Middle frontal gyrus (tissue), 1 donor: ENCODE data around the gene UNC93B1.

Source experiments
- DNase-seq: peaks from one replicate; pipeline ENCODE4 v3.0.0-alpha.2; 2015; ENCODE audit warnings: low spot score; ENCODE audit errors: extremely low spot score

The UNC93B1 gene, protein sequence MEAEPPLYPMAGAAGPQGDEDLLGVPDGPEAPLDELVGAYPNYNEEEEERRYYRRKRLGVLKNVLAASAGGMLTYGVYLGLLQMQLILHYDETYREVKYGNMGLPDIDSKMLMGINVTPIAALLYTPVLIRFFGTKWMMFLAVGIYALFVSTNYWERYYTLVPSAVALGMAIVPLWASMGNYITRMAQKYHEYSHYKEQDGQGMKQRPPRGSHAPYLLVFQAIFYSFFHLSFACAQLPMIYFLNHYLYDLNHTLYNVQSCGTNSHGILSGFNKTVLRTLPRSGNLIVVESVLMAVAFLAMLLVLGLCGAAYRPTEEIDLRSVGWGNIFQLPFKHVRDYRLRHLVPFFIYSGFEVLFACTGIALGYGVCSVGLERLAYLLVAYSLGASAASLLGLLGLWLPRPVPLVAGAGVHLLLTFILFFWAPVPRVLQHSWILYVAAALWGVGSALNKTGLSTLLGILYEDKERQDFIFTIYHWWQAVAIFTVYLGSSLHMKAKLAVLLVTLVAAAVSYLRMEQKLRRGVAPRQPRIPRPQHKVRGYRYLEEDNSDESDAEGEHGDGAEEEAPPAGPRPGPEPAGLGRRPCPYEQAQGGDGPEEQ

DNA sequence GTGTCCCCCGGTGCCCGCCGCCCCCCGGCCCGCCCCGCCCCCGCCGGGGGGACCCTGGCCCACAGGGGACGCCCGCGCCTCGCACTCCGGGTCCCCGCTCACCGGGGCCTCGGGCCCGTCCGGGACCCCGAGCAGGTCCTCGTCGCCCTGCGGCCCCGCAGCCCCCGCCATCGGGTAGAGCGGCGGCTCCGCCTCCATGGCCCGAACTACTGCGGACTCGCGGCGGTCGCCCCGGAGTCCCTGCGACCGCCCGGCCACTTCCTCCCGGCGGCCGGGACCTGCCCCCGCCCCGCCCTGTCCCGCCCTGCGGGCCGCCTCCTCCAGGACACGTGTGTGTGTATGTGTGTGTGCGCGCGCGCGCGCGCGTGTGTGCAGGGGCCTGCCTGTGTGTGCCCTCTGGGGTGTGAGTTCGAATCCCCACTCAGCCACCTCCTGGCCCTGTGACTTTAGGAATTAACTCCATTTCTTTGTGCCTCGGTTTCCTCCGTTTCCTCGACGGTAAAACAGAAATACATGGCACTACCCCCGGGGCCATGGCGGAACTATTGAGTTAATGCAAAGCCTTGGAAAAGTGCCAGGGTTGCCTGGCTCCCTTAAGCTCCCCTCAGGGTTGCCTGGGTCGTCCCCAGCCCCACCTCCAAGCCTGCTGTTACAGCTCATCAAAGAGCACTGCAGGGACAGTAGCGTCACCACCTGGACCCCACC, at the start of gene UNC93B1:
Gene UNC93B1 (minus strand): TSS at position 252 of the 705 bp plus-strand sequence. CDS start 54 bp downstream, at position 198.
- DNase-seq: no peak

DNA sequence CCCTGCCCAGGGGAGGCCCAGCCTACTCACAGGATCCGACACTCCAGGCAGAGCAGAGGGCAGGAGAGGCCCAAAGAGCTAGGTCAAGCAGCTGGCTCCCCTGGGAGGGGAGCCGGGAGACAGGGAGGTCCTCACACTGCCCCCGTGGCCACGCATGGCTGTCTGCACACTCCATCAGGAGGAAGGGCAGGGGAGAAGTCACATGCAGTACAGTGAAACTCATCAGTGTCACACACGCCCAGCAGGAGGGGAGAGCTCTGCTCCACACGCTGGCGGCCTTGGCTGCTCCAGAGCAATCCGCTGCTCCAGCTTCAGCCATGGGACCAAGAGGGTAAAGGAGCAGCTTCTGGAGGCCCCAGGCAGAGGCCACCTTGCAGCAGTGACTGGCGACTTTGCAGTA, 49.2 kb upstream of the UNC93B1 start:
- DNase-seq: no peak

DNA sequence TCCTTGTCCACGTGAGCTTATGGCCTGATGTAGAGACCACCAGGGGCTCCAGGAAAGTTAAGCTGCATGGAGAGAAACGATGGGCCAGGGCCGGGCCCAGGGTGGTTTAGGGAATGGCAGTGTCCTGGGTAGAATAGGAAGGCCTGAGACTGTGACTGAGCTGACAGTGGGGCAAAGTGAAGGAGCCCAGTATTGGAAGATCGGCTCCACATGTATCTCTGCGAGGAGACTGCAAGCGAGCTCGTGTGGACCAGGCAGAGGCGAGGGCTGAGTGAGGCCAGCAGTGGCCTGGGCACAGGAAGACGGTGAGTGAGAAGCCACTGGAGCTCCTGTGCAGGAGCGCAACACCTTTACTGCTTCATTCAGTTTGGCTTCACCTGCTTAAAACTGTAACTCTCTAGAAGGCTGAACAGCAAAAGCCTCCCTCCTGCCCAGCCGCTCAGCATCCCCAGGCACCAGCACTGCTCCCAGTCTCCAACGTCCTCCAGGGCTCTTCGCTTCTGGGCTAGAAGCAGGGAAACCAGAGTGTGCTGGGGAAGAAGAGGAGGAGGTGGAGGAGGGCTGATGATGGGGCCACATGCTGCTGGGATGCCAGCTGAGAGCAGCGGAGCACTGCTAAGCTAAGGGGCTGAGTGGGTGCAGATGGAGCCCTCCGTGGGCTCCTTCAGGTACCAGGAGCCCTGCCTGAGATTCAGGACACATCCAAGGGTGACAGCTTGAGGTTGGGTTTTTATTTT, 48.4 kb upstream of the UNC93B1 start:
- no peak for DNase-seq

DNA sequence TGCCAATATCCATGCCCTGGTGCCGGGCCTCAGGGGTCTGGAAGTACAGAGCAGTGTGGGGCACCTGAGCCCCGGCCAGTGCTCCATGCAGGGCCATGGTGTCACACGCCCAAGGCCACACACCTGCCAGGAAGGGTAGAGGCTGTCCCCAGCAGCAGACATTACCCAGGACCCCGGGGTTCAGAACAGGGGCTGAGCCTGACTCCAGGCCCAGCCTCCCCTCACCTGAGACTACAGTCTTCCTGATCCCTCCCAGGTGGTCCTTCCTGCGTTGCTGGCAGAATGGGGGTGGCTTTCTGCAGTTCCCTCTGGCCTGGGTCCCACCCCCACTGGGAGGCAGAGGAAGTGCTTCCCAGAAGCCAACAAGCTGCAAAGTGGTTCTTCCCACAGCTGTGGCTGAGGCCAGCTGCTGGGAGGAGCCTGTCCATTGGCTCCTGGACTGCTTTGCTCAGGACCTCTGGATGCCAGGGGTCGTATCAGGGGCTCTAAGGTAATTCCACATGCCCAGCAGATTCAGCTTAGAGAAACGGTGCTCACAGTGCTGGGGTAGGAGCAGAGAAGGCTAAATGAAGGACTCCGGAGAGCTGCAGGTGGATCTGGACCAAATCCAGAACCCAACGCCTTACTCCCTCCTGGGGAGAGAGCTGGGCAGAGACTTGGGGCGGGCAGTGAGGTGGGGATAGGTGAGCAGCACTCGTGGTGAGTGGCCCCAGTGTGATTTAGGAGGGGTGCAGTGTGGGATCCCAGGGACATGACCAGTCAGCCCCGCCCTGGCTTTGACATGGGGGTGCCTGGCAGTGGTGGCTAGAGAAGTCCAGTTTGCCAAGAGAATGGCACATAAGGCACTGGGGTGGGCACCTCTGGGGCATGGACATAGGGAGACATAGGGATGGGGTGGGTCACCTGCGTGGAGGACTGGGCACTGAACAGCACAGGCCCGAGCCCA, 47.6 kb upstream of the UNC93B1 start:
- DNase-seq: no peak

DNA sequence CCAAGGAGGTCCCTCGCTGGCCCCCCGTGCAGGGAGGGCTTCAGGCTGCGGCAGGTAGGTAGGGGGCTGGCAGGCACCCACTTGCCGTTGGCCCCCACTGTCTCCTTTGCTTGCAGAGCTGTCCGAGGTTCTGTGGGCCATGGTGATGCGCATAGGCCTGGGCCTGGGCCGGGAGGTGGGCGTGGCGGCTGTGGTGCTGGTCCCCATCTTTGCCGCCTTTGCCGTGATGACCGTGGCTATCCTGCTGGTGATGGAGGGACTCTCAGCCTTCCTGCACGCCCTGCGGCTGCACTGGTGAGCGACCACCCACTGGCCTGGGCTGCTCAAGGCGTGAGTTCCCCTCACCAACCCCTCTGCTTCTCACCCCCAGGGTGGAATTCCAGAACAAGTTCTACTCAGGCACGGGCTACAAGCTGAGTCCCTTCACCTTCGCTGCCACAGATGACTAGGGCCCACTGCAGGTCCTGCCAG, 46.5 kb upstream of the UNC93B1 start:
- no peak for DNase-seq

DNA sequence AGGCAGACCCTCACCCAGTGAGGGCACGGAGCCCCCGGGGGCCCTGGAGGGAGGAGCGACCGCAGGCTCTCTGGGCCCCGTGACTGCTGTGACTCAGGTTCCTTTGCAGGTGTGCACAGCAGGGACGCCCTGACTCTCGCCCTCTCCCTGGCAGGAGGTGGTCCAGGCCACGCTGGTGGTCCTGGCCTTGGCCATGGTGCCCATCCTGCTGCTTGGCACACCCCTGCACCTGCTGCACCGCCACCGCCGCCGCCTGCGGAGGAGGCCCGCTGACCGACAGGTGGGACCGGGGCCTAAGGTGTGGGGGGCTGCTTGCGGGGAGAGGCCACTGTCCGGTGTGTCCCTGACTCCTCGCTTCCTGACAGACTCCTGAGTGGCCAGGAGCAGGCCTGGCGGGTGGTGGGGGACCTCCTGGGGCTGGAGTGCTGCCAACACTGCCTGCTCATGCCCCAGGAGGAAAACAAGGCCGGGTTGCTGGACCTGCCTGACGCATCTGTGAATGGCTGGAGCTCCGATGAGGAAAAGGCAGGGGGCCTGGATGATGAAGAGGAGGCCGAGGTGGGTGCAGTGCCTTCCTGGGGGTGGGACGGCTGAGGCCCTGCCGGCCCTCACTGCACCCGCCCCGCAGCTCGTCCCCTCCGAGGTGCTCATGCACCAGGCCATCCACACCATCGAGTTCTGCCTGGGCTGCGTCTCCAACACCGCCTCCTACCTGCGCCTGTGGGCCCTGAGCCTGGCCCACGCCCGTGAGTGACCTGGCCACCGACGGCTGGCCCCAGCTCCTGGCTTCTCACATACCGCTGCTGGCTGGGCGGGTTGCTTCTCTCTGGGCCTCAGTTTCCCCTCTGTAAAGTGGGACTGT, 45.8 kb upstream of the UNC93B1 start:
- no peak for DNase-seq

DNA sequence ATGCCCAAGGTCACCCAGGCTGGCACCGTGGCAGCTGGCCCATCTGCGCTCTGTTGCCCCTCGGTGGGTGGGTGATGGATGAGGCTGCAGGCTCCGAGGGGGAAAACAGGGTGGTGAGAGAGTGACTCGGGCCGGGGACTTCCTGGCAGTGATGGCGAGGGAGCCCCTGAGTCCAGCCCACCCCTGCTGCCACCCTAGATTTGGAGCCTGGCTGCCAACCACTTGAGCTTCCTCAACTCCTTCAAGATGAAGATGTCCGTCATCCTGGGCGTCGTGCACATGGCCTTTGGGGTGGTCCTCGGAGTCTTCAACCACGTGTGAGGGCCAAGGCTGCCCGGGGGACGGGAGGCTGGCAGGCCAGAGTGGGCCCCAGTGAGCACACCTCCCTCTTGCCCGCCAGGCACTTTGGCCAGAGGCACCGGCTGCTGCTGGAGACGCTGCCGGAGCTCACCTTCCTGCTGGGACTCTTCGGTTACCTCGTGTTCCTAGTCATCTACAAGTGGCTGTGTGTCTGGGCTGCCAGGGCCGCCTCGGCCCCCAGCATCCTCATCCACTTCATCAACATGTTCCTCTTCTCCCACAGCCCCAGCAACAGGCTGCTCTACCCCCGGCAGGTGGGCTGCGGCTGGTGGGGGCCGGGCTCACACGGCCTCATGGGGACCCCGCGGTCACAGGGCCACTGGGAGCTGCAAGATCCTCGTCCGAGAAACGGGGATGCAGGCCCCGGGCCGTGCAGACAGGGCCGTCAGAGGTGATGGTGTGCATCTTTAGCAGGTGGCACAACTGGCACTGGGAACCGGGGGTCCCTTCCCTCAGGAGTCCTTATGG, 45.0 kb upstream of the UNC93B1 start:
- DNase-seq: no peak

DNA sequence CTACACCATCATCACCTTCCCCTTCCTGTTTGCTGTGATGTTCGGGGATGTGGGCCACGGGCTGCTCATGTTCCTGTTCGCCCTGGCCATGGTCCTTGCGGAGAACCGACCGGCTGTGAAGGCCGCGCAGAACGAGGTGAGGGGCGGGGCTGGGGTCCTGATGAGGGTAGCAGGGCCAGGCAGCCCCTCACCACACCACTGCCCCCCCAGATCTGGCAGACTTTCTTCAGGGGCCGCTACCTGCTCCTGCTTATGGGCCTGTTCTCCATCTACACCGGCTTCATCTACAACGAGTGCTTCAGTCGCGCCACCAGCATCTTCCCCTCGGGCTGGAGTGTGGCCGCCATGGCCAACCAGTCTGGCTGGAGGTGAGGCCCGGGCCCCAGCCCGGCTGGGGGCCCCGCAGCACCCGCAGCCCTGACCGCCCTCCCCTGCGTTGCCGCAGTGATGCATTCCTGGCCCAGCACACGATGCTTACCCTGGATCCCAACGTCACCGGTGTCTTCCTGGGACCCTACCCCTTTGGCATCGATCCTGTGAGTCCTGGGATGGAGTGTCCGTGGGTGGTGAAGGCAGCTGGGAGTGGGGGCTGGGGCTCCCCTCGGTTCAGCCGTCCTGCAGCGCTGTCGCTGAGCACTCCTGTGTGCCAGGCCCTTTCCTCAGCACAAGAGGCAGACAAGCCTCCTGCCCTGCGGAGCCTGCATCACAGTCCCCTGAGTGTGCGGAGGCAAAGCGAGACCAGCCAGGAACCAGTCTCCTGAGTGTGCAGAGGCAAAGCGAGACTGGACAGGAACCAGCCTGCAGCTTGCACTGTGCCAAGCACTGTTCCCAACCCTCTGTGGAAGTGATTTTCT, 43.8 kb upstream of the UNC93B1 start:
- DNase-seq: no peak

DNA sequence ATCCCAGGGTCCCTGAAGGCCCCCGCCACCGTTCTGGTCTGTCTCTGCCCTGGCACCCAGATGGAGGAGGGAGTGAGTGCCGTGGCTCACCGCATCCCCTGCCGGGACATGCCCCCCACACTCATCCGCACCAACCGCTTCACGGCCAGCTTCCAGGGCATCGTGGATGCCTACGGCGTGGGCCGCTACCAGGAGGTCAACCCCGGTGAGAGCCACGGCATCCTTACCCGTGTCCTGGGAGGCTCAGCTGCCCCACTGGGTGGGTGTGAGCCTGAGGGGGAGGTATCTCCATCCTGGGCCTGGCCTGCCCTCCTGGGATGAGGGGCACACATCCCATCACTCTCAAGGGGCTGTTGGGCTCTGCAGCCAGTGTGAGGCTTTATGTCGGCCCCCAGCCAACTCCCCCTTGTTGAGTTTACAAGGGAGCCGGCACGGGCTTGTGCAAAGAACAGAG, 41.0 kb upstream of the UNC93B1 start:
- no peak for DNase-seq

DNA sequence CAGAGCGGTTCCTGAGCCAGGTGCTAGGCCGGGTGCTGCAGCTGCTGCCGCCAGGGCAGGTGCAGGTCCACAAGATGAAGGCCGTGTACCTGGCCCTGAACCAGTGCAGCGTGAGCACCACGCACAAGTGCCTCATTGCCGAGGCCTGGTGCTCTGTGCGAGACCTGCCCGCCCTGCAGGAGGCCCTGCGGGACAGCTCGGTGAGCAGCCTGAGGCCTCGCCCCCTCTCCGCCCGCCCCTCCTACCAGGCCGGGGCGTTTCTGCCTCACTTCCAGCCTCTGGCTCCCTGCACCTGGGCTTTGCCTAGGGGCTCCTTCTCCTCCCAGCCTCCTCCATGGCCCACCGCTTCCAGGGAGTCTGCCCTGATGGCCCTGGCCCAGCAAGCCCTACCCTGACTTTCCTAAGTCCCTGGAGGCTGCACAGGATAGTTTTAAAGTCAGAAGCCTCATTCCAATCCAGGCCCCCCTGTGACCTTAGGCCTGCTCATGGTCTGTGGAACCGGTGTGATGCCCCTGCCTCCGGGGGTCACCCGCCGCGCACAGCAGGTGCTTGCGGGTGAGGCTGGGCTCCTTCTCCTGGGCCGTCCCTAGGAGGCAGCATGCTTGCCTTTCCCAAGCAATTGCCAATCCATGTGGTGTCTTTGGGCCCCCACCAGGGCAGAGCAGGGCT, 40.4 kb upstream of the UNC93B1 start:
- no peak for DNase-seq

DNA sequence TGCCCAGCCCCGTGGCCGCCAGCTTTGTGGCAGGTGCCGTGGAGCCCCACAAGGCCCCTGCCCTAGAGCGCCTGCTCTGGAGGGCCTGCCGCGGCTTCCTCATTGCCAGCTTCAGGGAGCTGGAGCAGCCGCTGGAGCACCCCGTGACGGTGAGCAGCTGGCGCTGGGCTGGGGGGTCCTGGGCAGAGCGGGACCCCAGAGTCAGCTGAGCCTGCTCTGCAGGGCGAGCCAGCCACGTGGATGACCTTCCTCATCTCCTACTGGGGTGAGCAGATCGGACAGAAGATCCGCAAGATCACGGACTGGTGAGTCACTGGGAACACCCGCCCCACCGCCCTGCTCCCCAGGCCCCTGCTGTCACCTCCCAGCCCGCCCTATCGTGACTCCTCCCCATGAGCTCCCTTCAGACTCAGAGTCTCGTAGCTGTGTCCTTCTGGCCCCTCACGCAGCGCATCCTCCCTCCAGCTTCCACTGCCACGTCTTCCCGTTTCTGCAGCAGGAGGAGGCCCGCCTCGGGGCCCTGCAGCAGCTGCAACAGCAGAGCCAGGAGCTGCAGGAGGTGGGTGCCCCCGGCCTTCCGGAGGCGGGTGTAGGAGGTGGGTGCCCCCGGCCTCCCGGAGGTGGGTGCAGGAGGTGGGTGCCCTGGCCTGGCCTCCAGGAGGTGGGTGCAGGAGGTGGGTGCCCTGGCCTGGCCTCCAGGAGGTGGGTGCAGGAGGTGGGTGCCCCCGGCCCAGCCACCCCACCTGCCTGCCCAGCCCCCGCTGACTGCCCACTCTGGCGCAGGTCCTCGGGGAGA, 39.6 kb upstream of the UNC93B1 start:
- DNase-seq: no peak

DNA sequence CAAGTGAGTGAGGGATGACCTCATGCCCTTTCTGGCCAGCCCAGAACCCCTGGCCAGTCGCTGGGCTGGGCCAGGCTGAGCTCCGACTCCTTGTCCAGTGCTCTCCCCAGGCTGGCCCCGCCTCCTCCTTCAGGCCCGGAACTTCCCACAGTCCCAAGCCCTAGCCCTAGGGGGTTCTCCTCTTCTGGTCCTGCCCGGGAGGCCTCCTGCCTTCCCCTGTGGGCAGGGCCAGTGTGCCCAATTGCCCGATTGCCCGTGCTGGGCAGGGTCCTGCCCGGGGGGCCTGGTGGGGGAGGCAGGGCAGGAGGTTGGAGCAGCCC, 39.1 kb upstream of the UNC93B1 start:
- DNase-seq: no peak

DNA sequence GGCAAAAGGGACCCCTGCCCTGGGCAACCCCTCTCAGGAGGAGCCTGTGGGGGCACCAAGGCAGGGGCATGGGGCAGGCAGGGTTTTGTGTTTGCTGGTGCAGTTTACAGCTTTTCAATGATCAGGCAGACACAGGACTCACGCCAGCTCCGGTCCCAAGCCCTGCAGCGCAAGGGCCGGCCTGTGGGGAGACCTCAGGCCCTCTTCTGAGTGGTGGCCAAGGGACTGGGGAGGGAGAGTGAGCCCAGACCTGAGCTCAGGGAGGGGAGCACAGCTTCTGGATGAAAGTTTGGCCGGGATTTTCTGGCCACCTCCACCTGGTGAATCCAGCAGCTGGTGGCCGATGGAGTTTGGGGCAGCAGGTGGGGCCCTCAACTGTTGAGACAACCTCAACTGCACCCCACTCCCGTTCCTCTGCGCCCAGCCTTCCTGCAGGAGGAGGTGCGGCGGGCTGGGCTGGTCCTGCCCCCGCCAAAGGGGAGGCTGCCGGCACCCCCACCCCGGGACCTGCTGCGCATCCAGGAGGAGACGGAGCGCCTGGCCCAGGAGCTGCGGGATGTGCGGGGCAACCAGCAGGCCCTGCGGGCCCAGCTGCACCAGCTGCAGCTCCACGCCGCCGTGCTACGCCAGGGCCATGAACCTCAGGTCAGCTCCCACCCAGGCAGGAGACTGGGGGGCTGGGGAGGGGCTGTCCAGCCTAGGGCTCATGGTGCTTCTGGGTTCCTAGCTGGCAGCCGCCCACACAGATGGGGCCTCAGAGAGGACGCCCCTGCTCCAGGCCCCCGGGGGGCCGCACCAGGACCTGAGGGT, 38.5 kb upstream of the UNC93B1 start:
- DNase-seq: no peak

DNA sequence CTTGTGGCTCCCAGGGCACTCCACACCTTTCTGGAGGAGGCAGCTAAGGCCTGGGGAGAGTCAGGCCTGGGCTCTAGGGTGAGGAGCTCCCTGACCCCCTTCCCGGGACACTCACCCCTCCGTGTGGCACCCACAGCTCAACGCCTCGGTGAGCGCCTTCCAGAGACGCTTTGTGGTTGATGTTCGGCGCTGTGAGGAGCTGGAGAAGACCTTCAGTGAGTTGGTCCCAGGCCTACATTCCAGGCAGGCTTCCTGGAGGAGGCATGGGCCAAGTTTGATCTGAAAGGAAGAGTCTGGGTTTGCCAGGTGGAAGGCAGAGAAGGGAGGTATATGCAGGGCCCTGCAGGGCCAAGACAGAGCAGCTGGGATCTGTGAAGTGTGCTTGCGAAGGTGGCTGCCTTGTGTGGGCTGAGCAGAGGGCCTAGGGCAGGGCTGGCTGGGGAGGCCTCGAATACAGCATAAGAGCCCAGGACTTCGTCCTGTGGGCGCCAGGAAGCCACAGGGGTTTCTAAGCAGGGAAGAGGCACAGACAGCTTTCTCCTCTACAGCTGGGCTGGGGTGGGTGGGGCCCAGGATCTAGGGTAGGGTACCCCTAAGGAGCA, 37.8 kb upstream of the UNC93B1 start:
- DNase-seq: no peak

DNA sequence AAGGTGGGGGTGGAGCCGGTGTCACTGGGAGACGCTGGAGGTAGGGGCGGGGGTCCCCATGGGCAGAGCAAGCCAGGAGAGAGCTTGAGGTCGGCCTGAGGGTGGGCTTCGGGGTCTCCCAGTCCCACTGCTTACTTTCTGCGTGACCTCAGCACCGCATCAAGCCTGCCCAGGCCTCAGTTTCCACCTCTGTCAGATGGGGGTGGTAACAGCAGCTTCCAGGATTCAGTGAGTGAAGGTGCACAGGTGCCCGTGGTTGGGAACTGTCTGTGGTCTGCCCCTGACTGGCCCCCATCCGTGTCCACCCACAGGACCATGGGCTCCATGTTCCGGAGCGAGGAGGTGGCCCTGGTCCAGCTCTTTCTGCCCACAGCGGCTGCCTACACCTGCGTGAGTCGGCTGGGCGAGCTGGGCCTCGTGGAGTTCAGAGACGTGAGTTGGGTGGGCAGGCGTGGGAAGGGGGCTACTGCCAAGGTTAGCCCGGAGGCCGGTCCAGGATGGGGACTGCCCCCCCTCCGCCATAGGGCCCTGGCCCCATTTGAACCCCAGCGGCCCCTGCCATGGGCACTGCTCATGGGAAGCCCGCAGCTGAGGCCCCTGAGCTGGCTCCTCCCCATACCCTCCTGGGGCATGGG, 37.2 kb upstream of the UNC93B1 start:
- DNase-seq: no peak
